Stimulated activated CD4-positive, alpha-beta T cell treated with anti-CD3 and anti-CD28 coated beads, Interleukin-15, amount 100 ng/mL, for 1 hour (primary cell): ENCODE data around the gene DMGDH.
"Not testable (repeated sequence)": the region's sequence is repeated elsewhere in the genome, so short reads cannot be mapped to it uniquely, and the experiment has no call there.

Source experiments
- DNase-seq, 2 donors: peaks; one replicate each; pipeline ENCODE4 v3.0.0-alpha.2; 2020; ENCODE audit warnings: low read depth in 1 of 2, low spot score in 1 of 2

Gene DMGDH

GRCh38 chr5:79014631-79015030 lies 54.8 kb downstream of the DMGDH start:
- no peak for DNase-seq

GRCh38 chr5:79011869-79012268 lies 57.6 kb downstream of the DMGDH start:
- DNase-seq: no peak

GRCh38 chr5:79011219-79011836 lies 58.1 kb downstream of the DMGDH start:
- DNase-seq: no peak

GRCh38 chr5:79008362-79008761 lies 61.1 kb downstream of the DMGDH start:
- DNase-seq: no peak

GRCh38 chr5:79007872-79008271 lies 61.6 kb downstream of the DMGDH start:
- no peak for DNase-seq

- DNase-seq: no peak
Observed at GRCh38 chr5:79005936-79006631, 63.4 kb downstream of the DMGDH start.

GRCh38 chr5:79005151-79005550 lies 64.3 kb downstream of the DMGDH start:
- DNase-seq: no peak

- no peak for DNase-seq
Observed at GRCh38 chr5:79002374-79002773, 67.1 kb downstream of the DMGDH start.

GRCh38 chr5:79001471-79001870 lies 68.0 kb downstream of the DMGDH start:
- no peak for DNase-seq

GRCh38 chr5:78997090-78997489 lies 72.4 kb downstream of the DMGDH start:
- no peak for DNase-seq

- DNase-seq: no peak
Observed at GRCh38 chr5:78995521-78996007, 73.9 kb downstream of the DMGDH start.

GRCh38 chr5:78993165-78993564 lies 76.3 kb downstream of the DMGDH start:
- DNase-seq: no peak

GRCh38 chr5:78992146-78992545 lies 77.3 kb downstream of the DMGDH start:
- no peak for DNase-seq

- no peak for DNase-seq
Observed at GRCh38 chr5:78989080-78989479, 80.4 kb downstream of the DMGDH start.

- DNase-seq: peak in 1 of 2 donors; percentile 17
Observed at GRCh38 chr5:78985725-78986223, 83.7 kb downstream of the DMGDH start.

GRCh38 chr5:78985116-78985724 lies 84.3 kb downstream of the DMGDH start, which contains the start of gene ARSB:
ARSB (minus strand) TSS chr5:78985310; CDS start chr5:78985248, 62 bp downstream.
- DNase-seq: peak; percentile 9 to 31

- peak; percentile 58 to 66 for DNase-seq
Observed at GRCh38 chr5:78984439-78985115, 84.9 kb downstream of the DMGDH start.

GRCh38 chr5:78983601-78984438 lies 85.7 kb downstream of the DMGDH start:
- DNase-seq: no peak

- not testable (repeated sequence) for DNase-seq
Observed at GRCh38 chr5:78983194-78983593, 86.3 kb downstream of the DMGDH start.

- DNase-seq: no peak
Observed at GRCh38 chr5:78979909-78980308, 89.6 kb downstream of the DMGDH start.
